GM12875 (cell line): ENCODE measurements around the gene TPPP.
A peak's percentile ranks its signal among the peaks of the same experiment; 100 is the strongest.
"Not testable (repeated sequence)": the region's sequence is repeated elsewhere in the genome, so short reads cannot be mapped to it uniquely, and the experiment has no call there.

ENCODE experiments used
- H3K4me3 ChIP-seq: one replicate; pipeline ENCODE4 v1.5.1; 2011; ENCODE audit warnings: low read depth, low read length, control low read depth
- CTCF ChIP-seq: IDR thresholded peaks from 2 replicates; pipeline ENCODE4 v1.5.1; 2011; ENCODE audit warnings: low read depth, mild to moderate bottlenecking, control low read depth, inconsistent platforms, low read length, moderate library complexity, borderline replicate concordance; ENCODE audit not compliant: insufficient read depth

Gene TPPP

GRCh38 chr5:693271-694041 lies at the start of gene TPPP:
Gene TPPP (minus strand): TSS chr5:693352. CDS start chr5:678060, 15,292 bp downstream.
- H3K4me3 ChIP-seq = peak within 1 kb of the TSS; percentile 10

- H3K4me3 ChIP-seq = not testable (repeated sequence)
Observed at GRCh38 chr5:742276-742675, 49.1 kb upstream of the TPPP start.

DNA sequence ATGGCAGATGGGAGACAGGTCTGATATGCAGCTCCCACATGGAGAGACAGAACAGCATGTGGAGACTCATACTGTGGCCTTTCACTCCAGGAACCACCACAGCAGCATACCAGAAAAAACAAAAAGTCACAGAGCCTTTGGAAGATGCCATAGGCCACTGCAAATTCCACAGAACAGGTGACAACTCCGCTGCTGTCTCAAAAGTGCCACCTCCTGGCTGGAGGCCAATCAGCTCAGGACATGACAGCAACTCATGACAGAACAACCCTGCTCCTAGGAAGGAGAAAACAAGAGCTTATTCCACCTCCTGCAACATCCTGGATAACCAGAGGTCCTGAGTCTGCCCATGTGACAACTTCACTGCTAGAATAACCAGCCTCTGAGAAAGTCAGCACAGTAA lies 41.0 kb upstream of the TPPP start:
- H3K4me3 ChIP-seq = not testable (repeated sequence)

- not testable (repeated sequence) for H3K4me3 ChIP-seq
Observed at GRCh38 chr5:732754-733454, 39.8 kb upstream of the TPPP start.

GRCh38 chr5:729225-729624 lies 36.1 kb upstream of the TPPP start:
- not testable (repeated sequence) for H3K4me3 ChIP-seq

- H3K4me3 ChIP-seq = not testable (repeated sequence)
Observed at GRCh38 chr5:727087-727486, 33.9 kb upstream of the TPPP start.

DNA sequence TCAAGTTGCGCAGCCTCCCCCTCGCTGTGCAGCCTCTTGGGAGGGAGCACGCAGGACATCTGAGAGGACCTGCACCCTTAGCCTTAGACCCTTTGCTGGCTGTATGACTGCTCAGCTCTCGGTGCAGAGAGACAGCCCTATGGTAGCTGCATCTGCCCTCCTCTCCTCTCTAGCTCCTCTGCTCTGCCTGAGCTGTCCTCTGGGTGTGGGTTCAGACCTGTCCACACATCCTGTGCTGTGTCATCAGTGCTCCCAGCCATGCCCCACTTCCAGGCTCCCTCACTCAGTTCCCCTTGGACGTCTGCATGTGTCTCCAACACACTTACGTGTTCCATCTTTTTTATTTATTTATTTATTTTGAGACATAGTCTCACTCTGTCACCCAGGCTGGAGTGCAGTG lies 30.7 kb upstream of the TPPP start:
- H3K4me3 ChIP-seq = not testable (repeated sequence)

- H3K4me3 ChIP-seq = not testable (repeated sequence)
Observed at GRCh38 chr5:723309-723708, 30.2 kb upstream of the TPPP start.

DNA sequence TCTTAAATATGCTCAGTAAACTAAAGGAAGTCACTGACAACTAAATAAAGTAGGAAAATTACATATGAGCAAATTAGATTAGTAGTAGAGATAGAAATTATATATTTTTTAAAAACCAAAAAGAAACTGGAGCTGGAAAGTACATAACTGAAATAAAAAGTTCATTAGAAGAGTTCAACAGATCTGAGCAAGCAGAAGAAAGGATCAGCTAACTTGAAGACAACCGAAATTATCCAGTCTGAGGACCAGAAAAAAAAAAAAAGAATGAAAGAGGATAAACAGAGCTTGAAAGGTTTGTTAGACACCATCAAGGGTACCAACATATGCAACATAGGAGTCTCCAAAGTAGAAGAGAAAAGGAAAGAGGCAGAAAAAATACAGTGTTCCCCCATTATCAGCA lies 26.2 kb upstream of the TPPP start:
- not testable (repeated sequence) for H3K4me3 ChIP-seq

- no peak overlapping the region for H3K4me3 ChIP-seq
- TF ChIP-seq CTCF = no peak
Observed at GRCh38 chr5:717143-717542, 24.0 kb upstream of the TPPP start.

GRCh38 chr5:716740-717139 lies 23.6 kb upstream of the TPPP start:
- not testable (repeated sequence) for H3K4me3 ChIP-seq

GRCh38 chr5:715636-716035 lies 22.5 kb upstream of the TPPP start:
- not testable (repeated sequence) for H3K4me3 ChIP-seq

DNA sequence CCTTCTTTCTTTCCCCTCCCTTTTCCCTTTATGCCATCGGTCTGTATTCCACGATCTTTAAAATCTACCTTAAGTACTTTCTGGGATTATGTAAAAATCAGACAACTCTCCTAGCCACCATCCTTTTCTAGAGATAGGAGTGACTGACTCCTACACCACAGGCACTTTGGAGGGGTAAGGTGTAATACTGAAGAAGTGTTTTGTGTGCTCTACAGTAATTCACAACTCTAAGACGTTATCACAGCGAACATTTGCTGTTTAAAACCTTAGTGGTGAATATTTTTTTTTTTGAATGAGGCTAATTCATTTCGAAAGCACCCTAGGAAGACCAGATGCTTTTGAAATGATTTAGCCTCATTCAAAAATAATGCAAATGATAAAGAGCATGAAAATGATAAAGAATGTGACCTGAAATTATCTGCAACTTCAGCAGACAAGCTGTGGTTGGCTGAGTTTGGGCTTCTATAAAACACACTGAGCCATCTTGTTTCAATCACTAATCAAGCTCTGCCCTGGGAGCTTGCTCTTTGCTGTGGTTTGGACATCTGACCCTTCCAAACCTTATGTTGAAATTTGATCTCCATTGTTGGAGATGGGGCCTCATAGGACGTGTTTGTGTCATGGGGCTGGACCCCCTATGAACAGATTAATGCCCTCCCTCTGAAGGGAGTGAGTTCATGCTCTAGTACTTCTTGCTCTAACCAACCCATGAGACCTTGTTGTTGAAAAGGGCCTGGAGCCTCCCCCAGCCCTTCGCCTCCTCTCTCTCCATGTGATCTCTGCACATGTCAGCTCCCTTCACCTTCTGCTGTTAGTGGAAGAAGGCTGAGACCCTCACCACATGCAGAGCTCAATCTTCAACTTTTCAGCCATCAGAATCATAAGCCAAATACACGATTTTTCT lies 21.3 kb upstream of the TPPP start:
- H3K4me3 ChIP-seq = not testable (repeated sequence)

GRCh38 chr5:713686-714085 lies 20.5 kb upstream of the TPPP start:
- H3K4me3 ChIP-seq = not testable (repeated sequence)

DNA sequence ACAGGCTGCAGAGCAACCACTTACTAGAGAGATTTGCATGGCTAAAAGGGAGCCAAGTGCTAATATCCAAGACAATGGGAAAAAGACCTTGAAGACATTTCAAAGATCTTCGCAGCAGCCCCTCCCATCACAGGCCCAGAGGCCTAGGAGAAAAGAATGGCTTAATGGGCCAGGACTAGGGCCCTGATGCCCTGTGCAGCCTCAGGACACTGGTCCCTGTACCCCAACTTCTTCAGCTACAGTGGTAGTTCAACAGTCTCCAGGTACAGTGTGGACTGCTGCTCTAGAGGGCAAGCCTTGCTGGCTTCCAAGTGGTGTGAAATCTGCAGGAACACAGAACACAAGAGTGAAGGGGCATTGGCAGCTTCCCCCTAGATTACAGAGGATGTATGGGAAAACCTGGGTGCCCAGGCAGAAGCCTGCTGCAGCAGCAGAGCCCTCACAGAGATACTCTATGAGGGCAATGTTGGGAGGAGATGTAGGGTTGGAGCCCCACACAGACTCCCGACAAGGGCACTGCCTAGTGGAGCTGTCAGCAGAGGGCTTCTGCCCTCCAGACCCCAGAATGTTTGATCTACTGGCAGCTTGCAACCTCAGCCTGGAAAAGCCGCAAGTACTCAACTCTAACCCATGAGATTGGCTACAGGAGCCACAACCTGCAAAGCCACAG lies 15.8 kb upstream of the TPPP start:
- H3K4me3 ChIP-seq = not testable (repeated sequence)

DNA sequence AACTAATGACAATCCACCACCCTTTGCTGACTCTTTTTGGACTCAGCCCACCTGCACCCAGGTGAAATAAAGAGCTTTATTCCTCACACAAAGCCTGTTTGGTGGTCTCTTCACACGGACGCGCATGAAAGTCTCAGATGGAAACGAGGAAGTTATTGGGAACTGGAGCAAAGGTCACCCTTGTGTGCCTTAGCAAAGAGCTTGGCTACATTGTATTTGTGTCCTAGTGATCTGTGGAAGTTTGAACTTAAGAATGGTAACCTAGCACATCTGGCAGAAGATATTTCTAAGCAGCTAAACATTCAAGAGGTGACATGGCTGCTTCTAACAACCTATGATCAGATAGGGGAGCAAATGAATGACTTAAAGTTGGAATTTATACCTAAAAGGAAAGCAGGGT lies 15.2 kb upstream of the TPPP start:
- H3K4me3 ChIP-seq = not testable (repeated sequence)

GRCh38 chr5:706127-706526 lies 13.0 kb upstream of the TPPP start:
- H3K4me3 ChIP-seq = not testable (repeated sequence)

- H3K4me3 ChIP-seq = not testable (repeated sequence)
Observed at GRCh38 chr5:696753-697702, 3.9 kb upstream of the TPPP start.
